ENCODE results near the gene HLA-DMB.

- TF ChIP-seq CTCF (IDR thresholded peaks at IDR 0.05) = peak in 2 of 4 experiments; percentile 13 to 23
- peak; percentile 88 to 97 for TF ChIP-seq POLR2A (IDR thresholded peaks at IDR 0.05)
These were observed 27.5 kb upstream of the HLA-DMB start, which contains the start of gene BRD2 for GRCh38 chr6:32968093-32968866.

All from uterus (tissue), 2 donors.